H1 (cell line): ENCODE results near the gene VAMP4. TPM values are rescaled to one million over a fixed set of nuclear protein-coding genes. Genes with fewer than 3 reads are reported as not detected.

Source experiments
- CTCF ChIA-PET: fragments of 300-600 bp; sonication (Branson Sonifier 250); formaldehyde crosslinking; loops from one replicate; lab custom pipeline; 2021; ENCODE audit not compliant: partially characterized antibody; lab: Charles Lee
- POLR2A ChIA-PET: fragments of 300-600 bp; sonication (Branson Sonifier 250); formaldehyde crosslinking; loops from one replicate; lab custom pipeline; 2021; ENCODE audit warnings: inconsistent platforms; ENCODE audit not compliant: partially characterized antibody; lab: Charles Lee
- DNase-seq, 2 experiments: peaks; one replicate each; pipeline versions ENCODE4 v3.0.0 to v3.0.0-alpha.2; 2010 to 2022; ENCODE audit warnings: low spot score in 2 of 2, low read depth in 1 of 2, mixed read lengths in 1 of 2
- FAIRE-seq: peaks from 2 replicates; lab custom pipeline; 2011; peaks lifted over from hg19 to GRCh38; lab: Jason Lieb, UNC
- H2AFZ ChIP-seq: 2 replicates; pipeline ENCODE4 v1.8.1; 2012; ENCODE audit warnings: low read length, inconsistent platforms
- H2AK5ac ChIP-seq: 2 replicates; pipeline ENCODE4 v1.6.1; 2013; ENCODE audit warnings: low read depth, low read length
- H2BK120ac ChIP-seq: replicated peaks from 2 replicates; pipeline ENCODE3; 2013; ENCODE audit warnings: low read depth, low read length, inconsistent platforms
- H2BK12ac ChIP-seq: 2 replicates; pipeline ENCODE4 v1.6.1; 2013; ENCODE audit warnings: low read depth, low read length
- H2BK15ac ChIP-seq: 2 replicates; pipeline ENCODE4 v1.6.1; 2013; ENCODE audit warnings: low read length
- H2BK20ac ChIP-seq: 2 replicates; pipeline ENCODE4 v1.6.1; 2013; ENCODE audit warnings: low read length
- H2BK5ac ChIP-seq: 2 replicates; pipeline ENCODE4 v1.6.1; 2013; ENCODE audit warnings: low read depth, low read length
- H3K14ac ChIP-seq: 2 replicates; pipeline ENCODE4 v1.6.1; 2013; ENCODE audit warnings: inconsistent platforms; ENCODE audit not compliant: insufficient read length
- H3K18ac ChIP-seq: 2 replicates; pipeline ENCODE4 v1.6.1; 2013; ENCODE audit warnings: low read length; ENCODE audit errors: extremely low read depth
- H3K23ac ChIP-seq: 2 replicates; pipeline ENCODE4 v1.6.1; 2013; ENCODE audit warnings: inconsistent platforms; ENCODE audit not compliant: insufficient read length
- H3K23me2 ChIP-seq: 2 replicates; pipeline ENCODE4 v1.6.1; 2013; ENCODE audit warnings: low read depth, low read length
- H3K27ac ChIP-seq: 2 replicates; pipeline ENCODE4 v1.6.1; 2011; ENCODE audit warnings: low read depth, low read length, inconsistent platforms
- H3K27me3 ChIP-seq, 4 experiments: replicated peaks in 1 of 4; 1 replicate in 1 of 4; 2 replicates in 3 of 4; pipeline versions ENCODE4 v1.6.1 to v1.8.1; 2011 to 2013; ENCODE audit warnings: low read length in 3 of 4, mild to moderate bottlenecking in 3 of 4, inconsistent platforms in 2 of 4, mixed read lengths in 2 of 4, moderate library complexity in 1 of 4; ENCODE audit not compliant: control insufficient read depth in 3 of 4, insufficient read depth in 3 of 4; ENCODE audit errors: extremely low read depth in 1 of 4
- H3K36me3 ChIP-seq, 4 experiments: 2 replicates each; pipeline versions ENCODE4 v1.6.1 to v1.8.1; 2011 to 2013; ENCODE audit warnings: mild to moderate bottlenecking in 4 of 4, low read length in 3 of 4, moderate library complexity in 2 of 4, control low read depth in 1 of 4, inconsistent platforms in 1 of 4; ENCODE audit not compliant: insufficient read depth in 4 of 4, control insufficient read depth in 2 of 4
- H3K4ac ChIP-seq: replicated peaks from 2 replicates; pipeline ENCODE3; 2013; ENCODE audit warnings: low read length, low read depth, mixed read lengths, inconsistent platforms; ENCODE audit not compliant: insufficient read length
- H3K4me1 ChIP-seq, 4 experiments: replicated peaks in 1 of 4; 1 replicate in 1 of 4; 2 replicates in 3 of 4; pipeline versions ENCODE4 v1.6.1 to v1.8.1; 2011 to 2013; ENCODE audit warnings: low read length in 3 of 4, inconsistent platforms in 2 of 4, mixed read lengths in 1 of 4; ENCODE audit not compliant: insufficient read depth in 4 of 4, control insufficient read depth in 3 of 4
- H3K4me2 ChIP-seq, 2 experiments: 2 replicates each; pipeline versions ENCODE4 v1.6.1 to v1.8.1; 2011 to 2013; ENCODE audit warnings: low read depth in 2 of 2, low read length in 2 of 2, control low read depth in 1 of 2, inconsistent platforms in 1 of 2, mild to moderate bottlenecking in 1 of 2; ENCODE audit not compliant: insufficient read depth in 1 of 2
- H3K4me3 ChIP-seq, 4 experiments: fragments of 200-600, 300-600 bp in 1 of 4; sonication (generic), shearing (Covaris generic), sonication (Bioruptor Twin) in 1 of 4; 2 replicates each; pipeline versions ENCODE4 v1.5.1 to v1.8.1; 2011 to 2016; ENCODE audit warnings: low read length in 4 of 4, low read depth in 3 of 4, control low read depth in 2 of 4, inconsistent platforms in 2 of 4, mild to moderate bottlenecking in 2 of 4, mixed read lengths in 1 of 4, moderate library complexity in 1 of 4; ENCODE audit not compliant: insufficient read depth in 2 of 4; ENCODE audit errors: extremely low read depth in 1 of 4
- H3K56ac ChIP-seq: replicated peaks from 2 replicates; pipeline ENCODE3; 2013; ENCODE audit warnings: low read depth, mild to moderate bottlenecking, mixed read lengths, low read length, inconsistent platforms; ENCODE audit not compliant: insufficient read length
- H3K79me1 ChIP-seq: 2 replicates; pipeline ENCODE4 v1.6.1; 2013; ENCODE audit warnings: low read depth, low read length, control low read depth
- H3K79me2 ChIP-seq, 2 experiments: 2 replicates each; pipeline versions ENCODE4 v1.6.1 to v1.8.1; 2012 to 2013; ENCODE audit warnings: low read length in 2 of 2, mild to moderate bottlenecking in 2 of 2, inconsistent platforms in 1 of 2; ENCODE audit not compliant: insufficient read depth in 2 of 2, control insufficient read depth in 1 of 2
- H3K9ac ChIP-seq, 4 experiments: replicated peaks in 1 of 4; 1 replicate in 1 of 4; 2 replicates in 3 of 4; pipeline versions ENCODE4 v1.6.1 to v1.8.1; 2011 to 2013; ENCODE audit warnings: low read depth in 3 of 4, low read length in 3 of 4, control low read depth in 2 of 4, mild to moderate bottlenecking in 2 of 4, moderate library complexity in 2 of 4, inconsistent platforms in 1 of 4; ENCODE audit errors: extremely low read depth in 1 of 4
- H3K9me3 ChIP-seq, 2 experiments: 2 replicates each; pipeline versions ENCODE4 v1.6.1 to v1.8.1; 2012 to 2013; ENCODE audit warnings: mild to moderate bottlenecking in 2 of 2, moderate library complexity in 2 of 2, control low read depth in 1 of 2, inconsistent platforms in 1 of 2, low read depth in 1 of 2, low read length in 1 of 2, mixed read lengths in 1 of 2; ENCODE audit not compliant: insufficient read depth in 2 of 2
- H4K20me1 ChIP-seq, 2 experiments: replicated peaks in 1 of 2; 2 replicates each; pipeline versions ENCODE3 to v1.8.1; 2011 to 2013; ENCODE audit warnings: inconsistent platforms in 2 of 2, low read length in 2 of 2, mild to moderate bottlenecking in 1 of 2; ENCODE audit not compliant: insufficient read depth in 2 of 2, control insufficient read depth in 1 of 2
- H4K5ac ChIP-seq: 2 replicates; pipeline ENCODE4 v1.6.1; 2013; ENCODE audit warnings: low read length, low read depth, mixed read lengths, inconsistent platforms; ENCODE audit not compliant: insufficient read length
- H4K8ac ChIP-seq: 2 replicates; pipeline ENCODE4 v1.8.0; 2013; ENCODE audit warnings: mild to moderate bottlenecking, moderate library complexity, low read length, inconsistent platforms; ENCODE audit not compliant: insufficient read depth; ENCODE audit errors: extremely low read depth
- H4K91ac ChIP-seq: replicated peaks from 2 replicates; pipeline ENCODE3; 2013; ENCODE audit warnings: low read length, mixed read lengths, inconsistent platforms; ENCODE audit not compliant: insufficient read length
- CBX8 ChIP-seq: fragments of 300-800, 300-1000 bp; sonication (generic); IDR thresholded peaks from 2 replicates; pipeline ENCODE4 v1.7.1; 2016; ENCODE audit warnings: low read depth, low read length, borderline replicate concordance
- CTBP2 ChIP-seq: IDR thresholded peaks from 2 replicates; pipeline ENCODE4 v1.7.0; 2011; ENCODE audit warnings: borderline replicate concordance, mild to moderate bottlenecking, moderate library complexity, mixed read lengths, low read length; ENCODE audit not compliant: insufficient read depth, insufficient read length
- CTCF ChIP-seq, 3 experiments: IDR thresholded peaks; 1 replicate in 2 of 3; 2 replicates in 1 of 3; pipeline versions ENCODE4 v1.5.1 to v1.6.1; 2011; ENCODE audit warnings: low read length in 3 of 3, mild to moderate bottlenecking in 3 of 3, inconsistent platforms in 2 of 3, low read depth in 1 of 3, moderate library complexity in 1 of 3; ENCODE audit not compliant: insufficient read depth in 1 of 3; ENCODE audit errors: control extremely low read depth in 1 of 3
- FOSL1 ChIP-seq: IDR thresholded peaks from 2 replicates; pipeline ENCODE4 v1.6.1; 2011; ENCODE audit warnings: mild to moderate bottlenecking, low read depth, low read length, moderate library complexity; ENCODE audit not compliant: insufficient read depth
- POLR2AphosphoS5 ChIP-seq: IDR thresholded peaks from 2 replicates; pipeline ENCODE4 v1.6.1; 2011; ENCODE audit warnings: low read depth, low read length
- RNF2 ChIP-seq: fragments of 200-900, 300-1000 bp; sonication (generic); IDR thresholded peaks from 2 replicates; pipeline ENCODE4 v1.7.1; 2016; ENCODE audit warnings: borderline replicate concordance, low read depth, mild to moderate bottlenecking, antibody characterized with exemption, low read length; ENCODE audit not compliant: poor library complexity, severe bottlenecking; ENCODE audit errors: missing control alignments
- SAP30 ChIP-seq: fragments of 300-600 bp; sonication (generic); IDR thresholded peaks from 2 replicates; pipeline ENCODE4 v1.7.1; 2012; ENCODE audit warnings: low read length, moderate library complexity, mild to moderate bottlenecking, inconsistent platforms; ENCODE audit not compliant: insufficient read depth, insufficient replicate concordance
- WGBS, 2 experiments: shearing (Covaris generic) in 1 of 2; methylation state at CpG; one replicate each; pipeline versions ENCODE4 v1.1.6 to v1.1.7; 2013 to 2015; ENCODE audit warnings: low lambda C conversion rate in 2 of 2, mixed read lengths in 2 of 2, inconsistent platforms in 1 of 2, low coverage in 1 of 2, missing lambda C conversion rate in 1 of 2; ENCODE audit not compliant: insufficient replicate concordance in 2 of 2, insufficient coverage in 1 of 2, insufficient read length in 1 of 2; ENCODE audit errors: extremely low coverage in 1 of 2, missing lambda C conversion rate in 1 of 2; 5-methylcytosine and 5-hydroxymethylcytosine counted together
- polyA plus RNA-seq, 7 experiments: library from polyadenylated mRNA; depleted of rRNA in 3 of 7; stranded (reverse) in 5 of 7; unstranded in 2 of 7; fragments of >200 nt in 5 of 7; fragments of 200-250 nt in 2 of 7; gene quantifications; 1 replicate in 5 of 7; 2 replicates in 1 of 7; 4 replicates in 1 of 7; pipeline versions ENCODE4 v1.2.1 to v1.2.3, GENCODE V29; 2011 to 2013; ENCODE audit warnings: missing spikeins in 2 of 7, mixed read lengths in 2 of 7
- total RNA-seq: library from RNA; stranded (reverse); fragmentation: NEBNext Ultra II Directional; extraction: Animal tissue kit (Norgen Biotek cat#: 25700); gene quantifications from 2 replicates; pipeline ENCODE4 v1.2.1, GENCODE V29; 2021
- TF ChIP-seq, protein P1 (sequence below): IDR thresholded peaks from 2 replicates; pipeline ENCODE4 v1.6.1; 2012; ENCODE audit warnings: inconsistent platforms

Gene VAMP4
- total and polyA plus RNA-seq, 2 of the 8 experiments (the other 6 are each of a cell fraction or from before 2014, with no cell fraction given) = 1.6 to 13.9 TPM

- Histone ChIP-seq H2AK5ac (no peak overlapping the region), H4K20me1 (no peaks in the 10 kb centered on the region), H2BK20ac (no peak overlapping the region), H4K8ac (no peak overlapping the region), H2BK5ac (no peak overlapping the region), H3K18ac (no peak overlapping the region), H4K5ac (no peak overlapping the region), H2BK12ac (no peak overlapping the region), H3K27ac (no peak overlapping the region), H3K9ac (no peak overlapping the region), H3K4me2 (peak overlapping the region; percentile 45 to 100; a peak in 1 of 4 replicates), H3K23me2 (peaks cover 5% of the 10 kb centered on the region), H3K4me3 (peak overlapping the region in 1 of 4 experiments; percentile 96; a peak in 1 of 8 replicates), H3K14ac (no peak overlapping the region), H2AFZ (no peak overlapping the region), H3K23ac (no peak overlapping the region), H3K79me2 (peaks cover 0 to 10% of the 10 kb centered on the region in 2 experiments; a peak in 1 of 4 replicates), H4K91ac (no peak overlapping the region), H3K79me1 (no peaks in the 10 kb centered on the region), H3K4ac (no peak overlapping the region), H2BK120ac (no peak overlapping the region), H3K9me3 (no peaks in the 10 kb centered on the region), H3K36me3 (peaks cover 0 to 9% (median 0%) of the 10 kb centered on the region in 4 experiments; a peak in 4 of 8 replicates), H3K56ac (no peak overlapping the region), H3K4me1 (peaks cover 0 to 6% (median 1%) of the 10 kb centered on the region in 4 experiments; a peak in 3 of 7 replicates), H2BK15ac (no peak overlapping the region), H3K27me3 (no peaks in the 10 kb centered on the region)
- 84% methylated on average over 2 of the region's 2 CpGs; no CpG with 5 or more reads in 1 of the 2 experiments for WGBS, 2 experiments
- DNase-seq (no peak), FAIRE-seq (no peak)
- CTCF ChIA-PET = interaction anchor here (0.7 to 2.7 kb wide), 6 partner anchors 25 to 174 kb away, joined by 4 to 18 read pairs (median 6); no protein-coding TSS in a partner anchor
- POLR2A ChIA-PET = no interaction called here
- TF ChIP-seq POLR2AphosphoS5 (no peak), RNF2 (no peak), SAP30 (no peak), CTCF (IDR thresholded peaks at IDR 0.05; ENCODE audit: control extremely low read depth in 1 of 3, insufficient read depth in 1 of 3, low read depth in 1 of 3, low read length in 3 of 3) (no peak), FOSL1 (no peak), CTBP2 (no peak), CBX8 (no peak)
- TF ChIP-seq, protein P1, sequence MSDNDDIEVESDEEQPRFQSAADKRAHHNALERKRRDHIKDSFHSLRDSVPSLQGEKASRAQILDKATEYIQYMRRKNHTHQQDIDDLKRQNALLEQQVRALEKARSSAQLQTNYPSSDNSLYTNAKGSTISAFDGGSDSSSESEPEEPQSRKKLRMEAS = no peak
Observed at GRCh38 chr1:171740356-171740863, 1.5 kb downstream of the VAMP4 start.
